ENCODE data around the gene KISS1. TPM values are rescaled to one million over a fixed set of nuclear protein-coding genes. Genes with fewer than 3 reads are reported as not detected.

Gene KISS1
- total RNA-seq, 1 donor from 2014 or later: not detected

DNA sequence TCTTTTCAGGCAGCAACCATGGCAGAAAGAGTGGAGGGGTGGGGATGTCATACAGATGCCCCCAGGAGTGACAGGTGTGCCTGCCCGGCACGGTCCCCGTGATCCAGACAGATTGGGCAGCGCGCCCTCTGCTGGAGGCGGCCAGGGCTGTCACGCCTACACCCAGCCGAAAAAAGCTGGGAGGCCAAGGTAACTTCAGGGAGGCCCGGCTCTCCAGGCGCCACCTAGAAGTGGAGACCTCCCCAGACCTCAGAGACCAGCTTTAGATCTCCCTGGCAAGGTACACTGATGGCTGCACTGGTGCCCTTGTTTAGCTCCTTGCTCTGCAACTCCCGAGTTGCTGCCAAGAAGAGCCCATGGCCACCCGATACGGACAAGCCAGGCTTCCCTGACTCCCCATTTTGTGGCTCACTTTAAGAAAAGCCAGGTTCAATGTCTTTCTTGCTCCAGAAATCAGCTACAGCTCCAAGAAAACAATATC is 10.9 kb upstream of the KISS1 start:
- intact Hi-C loops (cut with micrococcal nuclease): loop anchor here (1.0 to 5.0 kb wide), 3 partner anchors 45 to 345 kb away; partner anchors contain the start of gene SNRPE
- DNase-seq: peak; percentile 92
- H3K9me3 Mint-ChIP-seq: no peaks in the 10 kb centered on the region
- H3K27me3 Mint-ChIP-seq: peaks cover 33% of the 10 kb centered on the region
- H3K36me3 Mint-ChIP-seq (ENCODE audit: low read depth): no peaks in the 10 kb centered on the region
- no peak overlapping the region for H3K4me3 Mint-ChIP-seq
- no peaks in the 10 kb centered on the region for H3K4me1 Mint-ChIP-seq
- no peak overlapping the region for H3K27ac Mint-ChIP-seq

- H3K4me3 Mint-ChIP-seq: no peak overlapping the region
- H3K36me3 Mint-ChIP-seq (ENCODE audit: low read depth): no peaks in the 10 kb centered on the region
- H3K4me1 Mint-ChIP-seq: no peaks in the 10 kb centered on the region
- no peak overlapping the region for H3K27ac Mint-ChIP-seq
- intact Hi-C loops (cut with micrococcal nuclease): loop anchor here (2.0 to 5.0 kb wide), 2 partner anchors 157 to 344 kb away; partner anchors contain the start of gene SNRPE
- no peaks in the 10 kb centered on the region for H3K9me3 Mint-ChIP-seq
- DNase-seq: no peak
- peaks cover 33% of the 10 kb centered on the region for H3K27me3 Mint-ChIP-seq
Observed at GRCh38 chr1:204206121-204206520, 9.8 kb upstream of the KISS1 start.

DNA sequence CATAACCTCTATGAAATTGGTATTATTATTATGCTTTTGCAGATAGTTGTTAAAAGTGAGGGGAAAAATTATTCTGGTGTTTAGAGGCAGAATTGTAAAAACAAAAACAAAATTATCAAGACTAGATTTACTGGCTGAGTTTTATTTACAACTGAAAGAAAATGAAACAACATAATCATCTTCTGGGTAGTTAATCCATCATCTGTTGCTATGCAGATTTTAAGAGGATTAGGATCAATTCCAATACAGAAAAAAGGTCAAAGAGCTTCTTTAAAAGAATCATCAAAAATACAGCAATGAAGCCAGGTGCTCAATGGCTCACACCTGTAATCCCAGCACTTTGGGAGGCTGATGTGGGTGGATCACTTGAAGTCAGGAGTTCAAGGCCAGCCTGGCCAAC is 9.2 kb upstream of the KISS1 start:
- Mint-ChIP-seq H3K4me1 (no peaks in the 10 kb centered on the region), H3K27ac (no peak overlapping the region), H3K27me3 (peaks cover 33% of the 10 kb centered on the region), H3K4me3 (no peak overlapping the region), H3K9me3 (no peaks in the 10 kb centered on the region), H3K36me3 (ENCODE audit: low read depth) (no peaks in the 10 kb centered on the region)
- intact Hi-C loops (cut with micrococcal nuclease): loop anchor here (5.0 kb wide), 1 partner anchor 343 kb away; the partner anchor contains the start of gene SNRPE
- DNase-seq: no peak

DNA sequence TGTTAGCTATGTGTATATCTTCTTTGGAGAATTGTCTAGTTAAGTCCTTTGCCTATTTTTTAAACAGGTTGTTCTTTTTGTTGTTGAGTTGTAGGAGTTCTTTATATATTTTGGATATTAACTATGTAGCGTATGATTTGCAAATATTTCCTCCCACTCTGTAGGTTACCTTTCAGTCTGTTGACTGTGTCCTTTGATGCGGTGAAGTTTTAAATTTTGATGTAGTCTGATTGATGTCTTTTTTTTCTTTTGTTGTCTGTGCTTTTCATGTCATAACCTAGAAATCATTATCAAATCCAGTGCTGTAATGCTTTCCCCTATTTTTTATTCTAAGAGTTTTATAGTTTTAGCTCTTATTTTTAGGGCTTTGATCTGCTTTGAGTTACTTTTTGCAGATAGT is 8.7 kb upstream of the KISS1 start:
- no peaks in the 10 kb centered on the region for H3K9me3 Mint-ChIP-seq
- no peak overlapping the region for H3K4me3 Mint-ChIP-seq
- no peak for DNase-seq
- H3K27me3 Mint-ChIP-seq: peaks cover 30% of the 10 kb centered on the region
- no peaks in the 10 kb centered on the region for H3K4me1 Mint-ChIP-seq
- intact Hi-C loops (cut with micrococcal nuclease): loop anchor here (5.0 kb wide), 1 partner anchor 343 kb away; the partner anchor contains the start of gene SNRPE
- no peaks in the 10 kb centered on the region for H3K36me3 Mint-ChIP-seq (ENCODE audit: low read depth)
- H3K27ac Mint-ChIP-seq: no peak overlapping the region

DNA sequence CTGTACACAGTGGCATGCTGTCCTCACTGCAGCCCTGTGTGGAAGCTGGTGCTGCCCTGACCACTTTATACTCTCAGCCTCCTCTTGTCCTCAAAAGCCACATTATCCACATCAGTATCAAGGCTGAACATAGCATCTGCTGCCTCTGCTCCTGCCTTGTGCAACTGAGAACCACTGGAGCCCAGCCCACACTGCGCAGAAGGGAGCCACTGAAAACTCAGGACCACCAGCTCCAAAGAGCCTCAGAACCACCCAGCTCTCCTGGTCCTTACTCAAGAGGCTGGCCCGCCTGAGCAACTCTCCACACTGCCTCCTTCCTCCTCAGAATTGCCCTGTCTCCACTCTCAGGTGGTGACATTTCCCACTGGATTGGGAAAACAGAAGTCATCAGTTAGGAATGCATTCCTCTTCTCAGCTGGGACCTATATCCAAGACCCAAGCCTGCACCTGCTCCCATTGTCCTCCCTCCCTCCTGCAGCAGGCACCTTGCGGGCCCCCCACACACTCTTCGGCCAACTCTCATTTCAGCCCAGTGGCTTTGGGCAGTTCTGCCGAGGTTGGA is 7.0 kb upstream of the KISS1 start:
- intact Hi-C loops (cut with micrococcal nuclease): no loop called here
- Mint-ChIP-seq H3K36me3 (ENCODE audit: low read depth) (no peaks in the 10 kb centered on the region), H3K4me1 (no peaks in the 10 kb centered on the region), H3K27ac (no peak overlapping the region), H3K4me3 (no peak overlapping the region), H3K27me3 (peaks cover 30% of the 10 kb centered on the region), H3K9me3 (no peaks in the 10 kb centered on the region)
- no peak for DNase-seq

DNA sequence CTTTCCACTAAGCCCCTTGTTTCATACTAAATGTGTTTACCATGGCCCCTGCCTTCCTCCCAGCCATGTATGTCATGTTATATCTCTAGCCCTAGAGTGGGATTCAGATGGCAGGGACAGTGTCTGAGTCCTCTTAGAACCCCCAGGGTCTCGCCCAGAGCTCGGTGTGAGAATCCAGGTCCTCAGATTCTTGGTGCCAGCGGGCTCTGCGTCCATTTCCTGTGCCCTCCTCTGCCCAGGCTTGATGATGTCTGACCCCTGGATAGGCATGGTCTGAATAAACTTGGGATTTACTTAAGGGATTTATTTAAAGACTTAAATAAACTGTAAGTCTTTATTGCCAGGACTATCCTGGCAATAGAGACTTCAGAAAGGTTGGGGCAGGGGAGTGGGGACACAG is 6.2 kb upstream of the KISS1 start:
- no peaks in the 10 kb centered on the region for H3K4me1 Mint-ChIP-seq
- no peak overlapping the region for H3K27ac Mint-ChIP-seq
- H3K36me3 Mint-ChIP-seq (ENCODE audit: low read depth): no peaks in the 10 kb centered on the region
- intact Hi-C loops (cut with micrococcal nuclease): no loop called here
- no peak for DNase-seq
- peaks cover 30% of the 10 kb centered on the region for H3K27me3 Mint-ChIP-seq
- H3K9me3 Mint-ChIP-seq: no peaks in the 10 kb centered on the region
- H3K4me3 Mint-ChIP-seq: no peak overlapping the region

- H3K36me3 Mint-ChIP-seq (ENCODE audit: low read depth): no peaks in the 10 kb centered on the region
- H3K9me3 Mint-ChIP-seq: no peaks in the 10 kb centered on the region
- peaks cover 25% of the 10 kb centered on the region for H3K27me3 Mint-ChIP-seq
- intact Hi-C loops (cut with micrococcal nuclease): no loop called here
- no peak for DNase-seq
- no peak overlapping the region for H3K4me3 Mint-ChIP-seq
- H3K27ac Mint-ChIP-seq: no peak overlapping the region
- H3K4me1 Mint-ChIP-seq: no peaks in the 10 kb centered on the region
Observed at GRCh38 chr1:204201348-204202040, 5.2 kb upstream of the KISS1 start.

DNA sequence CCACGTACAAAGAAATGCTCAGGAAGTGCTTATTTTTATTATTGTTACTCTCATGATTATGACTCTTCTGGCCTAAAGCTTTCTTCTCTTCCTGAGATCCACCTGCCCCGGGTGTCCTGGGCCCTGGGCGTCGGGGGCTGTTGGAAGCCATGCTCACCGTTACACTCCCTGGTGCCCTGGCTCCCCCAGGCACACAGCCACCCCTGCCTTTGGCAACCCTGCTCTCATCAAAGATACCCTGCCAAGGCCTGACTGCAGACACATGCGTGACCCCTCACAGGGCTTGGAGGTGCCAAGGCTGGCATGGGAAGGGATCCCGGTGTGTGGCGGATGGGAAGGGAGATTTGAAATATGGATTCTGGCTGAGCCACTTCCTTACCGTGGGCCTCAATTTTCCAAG is 3.3 kb upstream of the KISS1 start:
- intact Hi-C loops (cut with micrococcal nuclease): no loop called here
- Mint-ChIP-seq H3K27ac (no peak overlapping the region), H3K36me3 (ENCODE audit: low read depth) (no peaks in the 10 kb centered on the region), H3K4me1 (no peaks in the 10 kb centered on the region), H3K9me3 (no peaks in the 10 kb centered on the region), H3K27me3 (peaks cover 9% of the 10 kb centered on the region), H3K4me3 (no peak overlapping the region)
- DNase-seq: no peak

GRCh38 chr1:204198348-204199340 is 2.4 kb upstream of the KISS1 start:
- no peaks in the 10 kb centered on the region for H3K4me1 Mint-ChIP-seq
- no peak overlapping the region for H3K4me3 Mint-ChIP-seq
- no peaks in the 10 kb centered on the region for H3K9me3 Mint-ChIP-seq
- no peaks in the 10 kb centered on the region for H3K36me3 Mint-ChIP-seq (ENCODE audit: low read depth)
- DNase-seq: no peak
- H3K27ac Mint-ChIP-seq: no peak overlapping the region
- intact Hi-C loops (cut with micrococcal nuclease): no loop called here
- peaks cover 3% of the 10 kb centered on the region for H3K27me3 Mint-ChIP-seq

GRCh38 chr1:204197068-204197467 is 777 bp upstream of the KISS1 start:
- Mint-ChIP-seq H3K27ac (no peak overlapping the region), H3K9me3 (no peaks in the 10 kb centered on the region), H3K4me3 (no peak overlapping the region), H3K36me3 (ENCODE audit: low read depth) (no peaks in the 10 kb centered on the region), H3K27me3 (peaks cover 9% of the 10 kb centered on the region), H3K4me1 (no peaks in the 10 kb centered on the region)
- intact Hi-C loops (cut with micrococcal nuclease): no loop called here
- no peak for DNase-seq

GRCh38 chr1:204194771-204195170 is 1.5 kb downstream of the KISS1 start:
- Mint-ChIP-seq H3K4me1 (peaks cover 2% of the 10 kb centered on the region), H3K27me3 (peaks cover 21% of the 10 kb centered on the region), H3K27ac (no peak overlapping the region), H3K36me3 (ENCODE audit: low read depth) (no peaks in the 10 kb centered on the region), H3K4me3 (no peak overlapping the region), H3K9me3 (no peaks in the 10 kb centered on the region)
- no peak for DNase-seq
- intact Hi-C loops (cut with micrococcal nuclease): no loop called here

DNA sequence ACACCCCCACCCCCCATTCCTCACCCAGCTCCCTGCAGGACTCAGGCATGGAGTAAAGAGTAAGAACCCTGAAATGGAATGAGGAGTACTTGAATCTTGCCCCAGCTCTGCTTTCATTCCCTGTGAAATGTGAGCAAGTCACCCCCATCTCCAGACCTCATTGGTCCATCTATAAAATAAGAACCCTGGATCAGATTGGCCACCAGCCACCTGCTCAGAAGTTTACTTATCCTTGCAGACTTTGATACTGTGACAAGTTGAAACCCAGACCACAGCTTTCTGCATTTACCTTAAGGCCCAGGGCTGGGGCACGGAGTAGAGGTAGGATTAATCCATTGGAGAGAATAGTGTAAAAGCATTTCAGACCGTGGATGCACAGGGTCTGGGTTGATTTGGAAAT is 2.2 kb downstream of the KISS1 start:
- DNase-seq: no peak
- H3K9me3 Mint-ChIP-seq: no peaks in the 10 kb centered on the region
- H3K4me3 Mint-ChIP-seq: no peak overlapping the region
- peaks cover 7% of the 10 kb centered on the region for H3K4me1 Mint-ChIP-seq
- no peak overlapping the region for H3K27ac Mint-ChIP-seq
- H3K27me3 Mint-ChIP-seq: peaks cover 28% of the 10 kb centered on the region
- no peaks in the 10 kb centered on the region for H3K36me3 Mint-ChIP-seq (ENCODE audit: low read depth)
- intact Hi-C loops (cut with micrococcal nuclease): no loop called here

DNA sequence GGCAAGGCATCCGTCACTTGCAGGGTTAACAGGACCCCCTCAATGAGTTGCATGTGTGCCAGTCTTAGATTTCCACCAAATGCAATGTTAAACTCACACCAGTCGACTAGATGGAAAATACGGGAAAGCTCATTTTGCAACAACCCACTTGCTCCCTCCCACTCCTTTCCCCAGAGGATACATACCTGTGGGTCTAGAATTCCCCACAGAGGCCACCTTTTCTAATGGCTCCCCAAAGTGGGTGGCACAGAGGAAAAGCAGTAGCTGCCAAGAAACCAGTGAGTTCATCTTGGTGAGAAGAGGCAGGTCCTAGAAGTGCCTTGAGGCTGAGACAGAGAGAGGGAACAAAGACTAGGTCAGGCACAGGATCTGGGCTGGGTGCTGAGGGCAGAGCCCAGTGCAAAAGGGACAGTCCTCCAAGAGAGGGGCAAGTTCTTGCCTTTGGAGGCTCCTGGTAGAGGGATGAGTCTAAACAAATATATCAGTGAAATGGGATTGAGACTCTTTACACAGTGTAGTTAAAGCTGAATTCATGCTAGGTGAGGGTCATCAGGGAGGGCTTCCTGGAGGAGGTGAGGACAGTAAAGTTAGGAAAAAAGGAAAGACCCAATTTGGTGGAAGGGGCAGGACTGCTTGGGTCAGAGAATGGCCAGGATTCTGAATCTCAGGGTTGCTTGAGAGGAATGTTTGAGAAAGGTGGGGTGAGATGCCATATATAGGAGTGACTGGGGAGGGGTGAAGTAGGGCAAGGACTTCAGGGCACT is 3.5 kb downstream of the KISS1 start:
- no peaks in the 10 kb centered on the region for H3K9me3 Mint-ChIP-seq
- peaks cover 11% of the 10 kb centered on the region for H3K4me1 Mint-ChIP-seq
- no peak overlapping the region for H3K27ac Mint-ChIP-seq
- H3K27me3 Mint-ChIP-seq: peaks cover 36% of the 10 kb centered on the region
- no peak for DNase-seq
- no peaks in the 10 kb centered on the region for H3K36me3 Mint-ChIP-seq (ENCODE audit: low read depth)
- H3K4me3 Mint-ChIP-seq: no peak overlapping the region
- intact Hi-C loops (cut with micrococcal nuclease): no loop called here

Measured in activated CD4-positive, alpha-beta T cell treated with anti-CD3 and anti-CD28 coated beads, Interleukin-2, amount 10 ng/mL, durations not matched to agents 24 days and 14 days (primary cell).